Subcutaneous abdominal adipose tissue (tissue), 5 donors: ENCODE measurements around the gene RHPN2.
"Not testable (repeated sequence)": the region's sequence is repeated elsewhere in the genome, so short reads cannot be mapped to it uniquely, and the experiment has no call there.

Experiments
- H3K27ac ChIP-seq: one replicate; pipeline ENCODE4 v1.7.0; 2013; ENCODE audit warnings: low read depth, mild to moderate bottlenecking, inconsistent platforms, low read length, moderate library complexity
- H3K27me3 ChIP-seq, 5 donors: one replicate each; pipeline ENCODE4 v1.7.0; 2013; ENCODE audit warnings: low read length in 5 of 5, inconsistent platforms in 1 of 5; ENCODE audit not compliant: control insufficient read depth in 5 of 5, insufficient read depth in 4 of 5
- H3K36me3 ChIP-seq, 5 donors: one replicate each; pipeline ENCODE4 v1.7.0; 2013; ENCODE audit warnings: low read length in 5 of 5; ENCODE audit not compliant: control insufficient read depth in 5 of 5, insufficient read depth in 5 of 5
- H3K4me1 ChIP-seq, 5 donors: one replicate each; pipeline ENCODE4 v1.7.0; 2013; ENCODE audit warnings: low read length in 5 of 5, mild to moderate bottlenecking in 3 of 5, moderate library complexity in 1 of 5; ENCODE audit not compliant: control insufficient read depth in 5 of 5, insufficient read depth in 5 of 5
- H3K4me3 ChIP-seq, 5 donors: one replicate each; pipeline ENCODE4 v1.7.0; 2013; ENCODE audit warnings: low read length in 5 of 5, low read depth in 1 of 5
- H3K9ac ChIP-seq, 5 donors: one replicate each; pipeline ENCODE4 v1.7.0; 2013; ENCODE audit warnings: low read length in 5 of 5, mild to moderate bottlenecking in 4 of 5, moderate library complexity in 3 of 5
- H3K9me3 ChIP-seq, 5 donors: one replicate each; pipeline ENCODE4 v1.7.0; 2013; ENCODE audit warnings: low read length in 5 of 5; ENCODE audit not compliant: control insufficient read depth in 5 of 5
- donor health status: healthy.
- donor health status: healthy.
- donor health status: healthy.
- donor health status: healthy.
- donor health status: healthy.

The RHPN2 gene

DNA sequence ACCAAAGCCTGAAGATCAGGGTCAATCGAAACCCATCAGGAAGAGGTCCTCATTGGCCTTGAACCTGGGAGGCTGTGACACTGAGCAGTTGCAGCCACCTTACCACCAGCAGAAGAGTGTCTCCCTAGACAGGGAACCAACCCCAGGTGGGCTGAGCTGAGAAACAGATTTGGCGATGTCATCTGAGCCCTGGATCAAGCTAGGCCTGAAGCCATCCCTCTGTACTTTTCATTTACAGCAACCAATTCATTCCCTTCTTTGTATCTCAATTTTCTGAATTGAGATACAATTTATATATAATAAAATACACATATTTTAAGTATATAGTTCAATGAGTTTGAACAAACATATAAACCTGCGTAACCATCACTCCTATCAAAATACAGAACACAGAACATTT lies 14.6 kb downstream of the RHPN2 start:
- H3K9ac ChIP-seq, result no peak overlapping the region
- no peaks in the 10 kb centered on the region for H3K9me3 ChIP-seq
- H3K36me3 ChIP-seq, result no peaks in the 10 kb centered on the region
- no peaks in the 10 kb centered on the region for H3K4me1 ChIP-seq
- no peak overlapping the region for H3K27ac ChIP-seq
- no peaks in the 10 kb centered on the region for H3K27me3 ChIP-seq
- H3K4me3 ChIP-seq, result no peak overlapping the region

DNA sequence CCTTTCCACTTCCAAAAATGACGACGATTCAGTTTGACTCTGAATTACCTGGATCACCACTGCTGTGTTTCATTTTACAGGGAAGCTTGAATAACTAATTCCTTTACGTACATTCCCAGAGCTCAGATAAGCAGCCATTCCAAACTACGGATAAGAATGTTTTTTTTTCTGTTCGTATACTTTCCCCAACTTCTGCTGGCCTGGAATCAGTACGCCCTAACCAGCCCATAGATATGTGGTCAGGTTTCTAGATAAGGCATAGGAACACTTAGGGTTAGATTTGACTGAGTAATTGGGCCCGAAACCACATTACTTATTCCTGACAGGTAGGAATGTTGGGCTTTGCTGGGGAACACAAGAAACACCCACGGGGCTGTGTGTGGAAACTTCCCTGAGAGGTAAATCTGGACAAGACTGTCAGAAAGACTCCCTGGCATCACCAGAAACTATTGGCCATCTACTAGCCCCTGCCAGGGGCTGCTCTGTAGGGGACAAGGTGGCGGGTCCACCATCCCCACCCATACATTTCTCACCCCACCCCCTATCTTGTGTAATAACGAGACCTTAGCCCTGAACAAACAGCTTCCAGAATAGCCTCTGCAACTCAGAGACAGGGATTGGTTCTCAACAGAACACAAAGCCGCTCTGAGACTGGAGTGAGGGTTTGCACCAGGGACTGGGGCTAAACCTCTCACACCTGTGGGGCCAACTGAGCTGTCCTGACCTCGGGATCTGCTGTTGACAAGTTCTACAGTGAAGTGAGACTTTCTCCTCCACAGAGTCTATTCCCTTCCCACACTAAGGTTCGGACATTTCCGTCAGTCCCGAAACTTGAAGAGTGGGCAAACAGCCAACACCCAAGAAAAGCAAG lies 15.6 kb downstream of the RHPN2 start:
- H3K4me3 ChIP-seq, result no peak overlapping the region
- H3K27me3 ChIP-seq, result no peaks in the 10 kb centered on the region
- no peak overlapping the region for H3K9ac ChIP-seq
- H3K36me3 ChIP-seq, result no peaks in the 10 kb centered on the region
- no peak overlapping the region for H3K27ac ChIP-seq
- H3K4me1 ChIP-seq, result no peaks in the 10 kb centered on the region
- H3K9me3 ChIP-seq, result no peaks in the 10 kb centered on the region

GRCh38 chr19:33047422-33047821 lies 17.3 kb downstream of the RHPN2 start:
- Histone ChIP-seq H3K4me1 (no peaks in the 10 kb centered on the region), H3K36me3 (no peaks in the 10 kb centered on the region), H3K27ac (no peak overlapping the region), H3K27me3 (no peaks in the 10 kb centered on the region), H3K9ac (no peak overlapping the region), H3K4me3 (no peak overlapping the region), H3K9me3 (no peaks in the 10 kb centered on the region)

DNA sequence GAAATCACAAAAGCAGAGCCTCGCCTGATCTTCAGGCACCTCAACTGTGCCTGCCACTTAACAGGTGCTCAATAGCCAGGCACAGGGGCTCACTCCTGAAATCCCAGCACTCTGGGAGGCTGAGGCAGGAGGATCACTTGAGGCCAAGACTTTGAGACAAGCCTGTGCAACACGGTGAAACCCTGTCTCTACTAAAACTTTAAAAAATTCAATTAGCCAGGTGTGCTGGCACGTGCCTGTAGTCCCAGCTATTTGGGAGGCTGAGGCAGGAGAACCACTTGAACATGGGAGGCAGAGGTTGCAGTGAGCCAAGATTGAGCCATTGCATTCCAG lies 22.9 kb downstream of the RHPN2 start:
- not testable (repeated sequence) for H3K4me3 ChIP-seq, H3K9ac ChIP-seq, H3K27me3 ChIP-seq, H3K36me3 ChIP-seq, H3K9me3 ChIP-seq, H3K27ac ChIP-seq, H3K4me1 ChIP-seq

DNA sequence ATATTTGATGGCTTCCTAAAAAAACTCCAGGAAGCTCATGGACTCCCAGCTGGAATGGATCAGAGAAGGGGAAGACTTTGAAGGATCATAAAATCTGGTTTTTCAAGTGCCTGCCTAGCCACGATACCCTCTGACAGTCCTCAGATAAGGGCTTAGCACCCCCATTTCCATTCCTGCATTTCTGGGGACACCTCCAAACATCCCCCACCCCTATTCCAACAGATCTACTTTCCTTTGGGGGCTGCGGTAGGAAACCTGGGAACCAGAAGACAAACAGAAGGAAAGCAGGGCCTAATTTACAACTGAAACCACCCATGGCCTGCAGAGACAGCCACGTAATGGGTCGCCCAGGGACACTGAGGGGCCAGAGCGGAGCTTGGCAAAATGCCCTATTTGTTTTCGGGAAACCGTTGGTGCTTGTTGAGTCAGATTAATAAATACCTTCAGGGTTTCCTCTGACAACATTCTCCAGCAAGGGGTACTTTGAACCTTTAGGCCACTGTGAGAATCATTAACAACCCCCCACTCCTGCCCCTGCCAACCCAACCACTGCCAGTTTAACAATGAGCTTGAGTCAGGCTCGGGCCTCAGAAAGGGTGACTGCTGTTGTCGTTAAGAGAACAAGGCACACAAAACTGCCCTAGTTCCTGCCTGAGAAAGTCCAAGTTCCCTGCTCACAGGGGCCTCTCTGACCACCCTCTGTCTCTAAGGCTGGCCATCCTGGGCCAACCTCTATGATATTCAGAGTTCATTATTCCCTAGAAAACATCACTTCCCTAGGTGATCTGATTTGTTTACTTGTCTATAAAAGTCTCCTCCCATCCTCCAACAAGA lies 23.5 kb downstream of the RHPN2 start:
- H3K36me3 ChIP-seq, result no peaks in the 10 kb centered on the region
- H3K9ac ChIP-seq, result no peak overlapping the region
- H3K4me3 ChIP-seq, result no peak overlapping the region
- no peaks in the 10 kb centered on the region for H3K4me1 ChIP-seq
- H3K27ac ChIP-seq, result no peak overlapping the region
- H3K9me3 ChIP-seq, result no peaks in the 10 kb centered on the region
- no peaks in the 10 kb centered on the region for H3K27me3 ChIP-seq

GRCh38 chr19:33039815-33040214 lies 24.9 kb downstream of the RHPN2 start:
- H3K36me3 ChIP-seq, result no peaks in the 10 kb centered on the region
- no peaks in the 10 kb centered on the region for H3K27me3 ChIP-seq
- no peaks in the 10 kb centered on the region for H3K9me3 ChIP-seq
- H3K27ac ChIP-seq, result no peak overlapping the region
- no peaks in the 10 kb centered on the region for H3K4me1 ChIP-seq
- no peak overlapping the region for H3K9ac ChIP-seq
- no peak overlapping the region for H3K4me3 ChIP-seq

GRCh38 chr19:33039108-33039599 lies 25.5 kb downstream of the RHPN2 start:
- Histone ChIP-seq H3K36me3 (no peaks in the 10 kb centered on the region), H3K9ac (no peak overlapping the region), H3K27ac (no peak overlapping the region), H3K4me1 (no peaks in the 10 kb centered on the region), H3K4me3 (no peak overlapping the region), H3K27me3 (no peaks in the 10 kb centered on the region), H3K9me3 (no peaks in the 10 kb centered on the region)

- not testable (repeated sequence) for H3K9me3 ChIP-seq, H3K9ac ChIP-seq, H3K27ac ChIP-seq, H3K36me3 ChIP-seq, H3K4me1 ChIP-seq, H3K27me3 ChIP-seq, H3K4me3 ChIP-seq
These were observed 27.3 kb downstream of the RHPN2 start for GRCh38 chr19:33037168-33038025.

DNA sequence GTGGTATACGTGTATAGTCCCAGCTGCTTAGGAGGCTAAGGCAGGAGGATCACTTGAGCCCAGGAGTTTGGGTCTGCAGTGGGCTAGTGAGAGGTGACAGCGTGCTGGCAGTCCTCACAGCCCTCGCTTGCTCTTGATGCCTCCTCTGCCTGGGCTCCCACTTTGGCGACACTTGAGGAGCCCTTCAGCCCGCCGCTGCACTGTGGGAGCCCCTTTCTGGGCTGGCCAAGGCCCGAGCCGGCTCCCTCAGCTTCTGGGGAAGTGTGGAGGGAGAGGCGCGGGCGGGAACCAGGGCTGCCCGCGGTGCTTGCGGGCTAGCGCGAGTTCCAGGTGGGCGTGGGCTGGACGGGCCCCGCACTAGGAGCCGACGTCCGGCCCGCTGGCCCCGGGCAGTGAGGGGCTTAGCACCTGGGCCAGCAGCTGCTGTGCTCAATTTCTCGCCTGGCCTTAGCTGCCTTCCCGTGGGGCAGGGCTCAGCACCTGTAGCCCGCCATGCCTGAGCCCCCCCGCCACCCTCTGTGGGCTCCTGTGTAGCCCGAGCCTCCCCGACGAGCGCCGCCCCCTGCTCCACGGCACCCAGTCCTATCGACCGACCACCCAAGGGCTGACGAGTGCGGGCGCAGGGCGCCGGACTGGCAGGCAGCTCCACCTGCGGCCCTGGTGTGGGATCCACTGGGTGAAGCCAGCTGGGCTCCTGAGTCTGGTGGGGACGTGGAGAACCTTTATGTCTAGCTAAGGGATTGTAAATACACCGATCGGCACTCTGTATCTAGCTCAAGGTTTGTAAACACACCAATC lies 28.1 kb downstream of the RHPN2 start:
- not testable (repeated sequence) for H3K27ac ChIP-seq, H3K9me3 ChIP-seq, H3K36me3 ChIP-seq, H3K4me3 ChIP-seq, H3K4me1 ChIP-seq, H3K9ac ChIP-seq, H3K27me3 ChIP-seq
